Endodermal cell (in vitro differentiated cells): Measurements from ENCODE around the gene EPHA4. TPM values are rescaled to one million over a fixed set of nuclear protein-coding genes. Genes with fewer than 3 reads are reported as not detected.
A peak's percentile ranks its signal among the peaks of the same experiment; 100 is the strongest.

Experiments used
- DNase-seq: peaks from one replicate; pipeline ENCODE4 v3.0.0-alpha.2; 2017
- H3K27ac ChIP-seq: 2 replicates; pipeline ENCODE4 v1.5.1; 2013; ENCODE audit warnings: mild to moderate bottlenecking, low read depth, low read length, moderate library complexity
- H3K27me3 ChIP-seq: 2 replicates; pipeline ENCODE4 v1.6.1; 2013; ENCODE audit warnings: mild to moderate bottlenecking, low read length, moderate library complexity; ENCODE audit not compliant: insufficient read depth, control insufficient read depth, poor library complexity, severe bottlenecking
- H3K36me3 ChIP-seq: 2 replicates; pipeline ENCODE4 v1.7.0; 2013; ENCODE audit warnings: mild to moderate bottlenecking, low read length, moderate library complexity; ENCODE audit not compliant: control insufficient read depth, insufficient read depth
- H3K4me1 ChIP-seq: one replicate; pipeline ENCODE4 v1.7.0; 2013; ENCODE audit warnings: low read length; ENCODE audit not compliant: control insufficient read depth, insufficient read depth
- H3K4me3 ChIP-seq: 2 replicates; pipeline ENCODE4 v1.5.1; 2013; ENCODE audit warnings: mild to moderate bottlenecking, low read length, moderate library complexity
- H3K9ac ChIP-seq: 2 replicates; pipeline ENCODE4 v1.6.1; 2013; ENCODE audit warnings: mild to moderate bottlenecking, low read length, moderate library complexity; ENCODE audit not compliant: poor library complexity, severe bottlenecking; ENCODE audit errors: extremely low read depth
- H3K9me3 ChIP-seq: 2 replicates; pipeline ENCODE4 v1.6.1; 2013; ENCODE audit warnings: mild to moderate bottlenecking, low read length, moderate library complexity; ENCODE audit not compliant: control insufficient read depth
- H3K27ac Mint-ChIP-seq: 2 replicates; pipeline ENCODE4 v1.8.0; 2020; ENCODE audit warnings: mixed read lengths
- H3K27me3 Mint-ChIP-seq: 2 replicates; pipeline ENCODE4 v1.8.0; 2021; ENCODE audit warnings: mild to moderate bottlenecking, mixed read lengths; ENCODE audit not compliant: insufficient read depth
- H3K36me3 Mint-ChIP-seq: 2 replicates; pipeline ENCODE4 v1.8.0; 2020; ENCODE audit warnings: low read depth, mixed read lengths
- H3K4me1 Mint-ChIP-seq: 2 replicates; pipeline ENCODE4 v1.8.0; 2020; ENCODE audit warnings: mixed read lengths
- H3K4me3 Mint-ChIP-seq: 2 replicates; pipeline ENCODE4 v1.8.0; 2020; ENCODE audit warnings: mild to moderate bottlenecking, moderate library complexity, mixed read lengths
- H3K9me3 Mint-ChIP-seq: 2 replicates; pipeline ENCODE4 v1.8.0; 2020; ENCODE audit warnings: mild to moderate bottlenecking, mixed read lengths
- WGBS, 2 experiments: methylation state at CpG; one replicate each; pipeline versions ENCODE4 v1.1.5 to v1.1.7; 2013; ENCODE audit warnings: missing lambda C conversion rate in 2 of 2, mixed read lengths in 1 of 2; ENCODE audit not compliant: insufficient coverage in 1 of 2, insufficient read length in 1 of 2; 5-methylcytosine and 5-hydroxymethylcytosine counted together
- total RNA-seq, 2 donors: library from RNA; stranded (reverse); fragmentation: NEBNext Ultra II Directional in 1 of 2; extraction: Animal tissue kit (Norgen Biotek cat#: 25700) in 1 of 2; gene quantifications; 2 replicates in 1 of 2; 3 replicates in 1 of 2; pipeline ENCODE4 v1.2.1, GENCODE V29; 2021
- TF ChIP-seq, protein P1 (sequence below): fragments of 200-600 bp; sonication (generic); conservative IDR thresholded peaks from 2 replicates; pipeline ENCODE4 v1.5.0; 2021; ENCODE audit warnings: antibody characterized with exemption, mild to moderate bottlenecking

EPHA4 gene
- total RNA-seq, 2 donors from 2014 or later = 74.1 to 87.3 TPM

DNA sequence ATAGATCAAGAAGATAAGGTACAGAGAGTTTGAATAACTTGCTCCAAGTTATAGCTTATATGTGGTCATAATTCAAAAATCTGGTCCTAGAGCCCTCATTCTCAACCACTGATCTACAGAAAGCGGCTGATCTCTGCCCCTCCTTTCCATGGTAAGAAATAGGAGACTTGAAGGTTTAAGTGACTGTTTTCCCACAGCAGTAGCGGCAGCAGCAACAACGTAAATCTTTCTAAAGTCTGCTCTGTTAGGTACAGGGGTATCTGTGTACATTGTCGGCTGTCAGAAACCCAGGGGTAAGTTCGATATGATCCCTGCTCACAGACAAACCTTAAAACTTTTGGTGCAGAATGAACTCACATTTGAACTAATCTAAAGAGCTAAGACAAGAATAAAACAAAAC, 105.4 kb downstream of the EPHA4 start:
- no peaks in the 10 kb centered on the region for H3K9me3 ChIP-seq
- TF ChIP-seq, protein P1, sequence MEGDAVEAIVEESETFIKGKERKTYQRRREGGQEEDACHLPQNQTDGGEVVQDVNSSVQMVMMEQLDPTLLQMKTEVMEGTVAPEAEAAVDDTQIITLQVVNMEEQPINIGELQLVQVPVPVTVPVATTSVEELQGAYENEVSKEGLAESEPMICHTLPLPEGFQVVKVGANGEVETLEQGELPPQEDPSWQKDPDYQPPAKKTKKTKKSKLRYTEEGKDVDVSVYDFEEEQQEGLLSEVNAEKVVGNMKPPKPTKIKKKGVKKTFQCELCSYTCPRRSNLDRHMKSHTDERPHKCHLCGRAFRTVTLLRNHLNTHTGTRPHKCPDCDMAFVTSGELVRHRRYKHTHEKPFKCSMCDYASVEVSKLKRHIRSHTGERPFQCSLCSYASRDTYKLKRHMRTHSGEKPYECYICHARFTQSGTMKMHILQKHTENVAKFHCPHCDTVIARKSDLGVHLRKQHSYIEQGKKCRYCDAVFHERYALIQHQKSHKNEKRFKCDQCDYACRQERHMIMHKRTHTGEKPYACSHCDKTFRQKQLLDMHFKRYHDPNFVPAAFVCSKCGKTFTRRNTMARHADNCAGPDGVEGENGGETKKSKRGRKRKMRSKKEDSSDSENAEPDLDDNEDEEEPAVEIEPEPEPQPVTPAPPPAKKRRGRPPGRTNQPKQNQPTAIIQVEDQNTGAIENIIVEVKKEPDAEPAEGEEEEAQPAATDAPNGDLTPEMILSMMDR = no peak
- H3K4me1 ChIP-seq = peaks cover 11% of the 10 kb centered on the region
- no peak overlapping the region for H3K9ac ChIP-seq
- H3K27ac ChIP-seq = no peak overlapping the region
- H3K27me3 ChIP-seq = no peaks in the 10 kb centered on the region
- Mint-ChIP-seq H3K27ac (no peak overlapping the region), H3K36me3 (peaks cover 8% of the 10 kb centered on the region), H3K9me3 (no peaks in the 10 kb centered on the region), H3K27me3 (peaks cover 4% of the 10 kb centered on the region), H3K4me1 (peaks cover 52% of the 10 kb centered on the region), H3K4me3 (no peak overlapping the region)
- peaks cover 31% of the 10 kb centered on the region for H3K36me3 ChIP-seq
- peak overlapping the region; percentile 11 for H3K4me3 ChIP-seq
- 93 to 96% methylated on average over 4 to 5 of the region's 5 CpGs for WGBS, 2 experiments
- DNase-seq = no peak

DNA sequence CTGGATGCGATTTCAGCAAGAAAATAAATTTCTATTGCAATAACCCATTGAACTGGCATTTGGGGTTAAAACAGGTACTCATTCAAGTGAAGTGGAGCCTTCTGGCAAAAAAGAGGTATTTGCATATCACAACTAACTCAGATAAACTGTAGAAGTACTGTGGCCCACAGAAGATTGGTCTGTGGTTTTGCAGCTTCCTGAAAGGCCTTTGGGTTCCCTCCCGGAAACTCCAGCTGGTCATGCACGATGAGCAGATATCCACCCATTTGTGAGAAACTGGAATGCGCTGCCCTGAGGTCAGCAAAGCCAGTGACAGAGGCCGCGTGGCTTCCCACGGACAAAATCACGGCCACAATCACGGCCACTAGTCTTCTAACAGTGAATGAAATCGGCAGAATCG, 106.3 kb downstream of the EPHA4 start:
- no peak overlapping the region for H3K27ac Mint-ChIP-seq
- H3K36me3 ChIP-seq = peaks cover 24% of the 10 kb centered on the region
- no peak overlapping the region for H3K9ac ChIP-seq
- H3K4me3 ChIP-seq = no peak overlapping the region
- no peak overlapping the region for H3K4me3 Mint-ChIP-seq
- peaks cover 8% of the 10 kb centered on the region for H3K36me3 Mint-ChIP-seq
- H3K27ac ChIP-seq = no peak overlapping the region
- H3K9me3 ChIP-seq = no peaks in the 10 kb centered on the region
- peaks cover 4% of the 10 kb centered on the region for H3K27me3 Mint-ChIP-seq
- TF ChIP-seq, protein P1 = no peak
- peaks cover 50% of the 10 kb centered on the region for H3K4me1 Mint-ChIP-seq
- no peaks in the 10 kb centered on the region for H3K9me3 Mint-ChIP-seq
- 95 to 96% methylated on average over 10 to 11 of the region's 11 CpGs for WGBS, 2 experiments
- peaks cover 11% of the 10 kb centered on the region for H3K4me1 ChIP-seq
- no peaks in the 10 kb centered on the region for H3K27me3 ChIP-seq
- no peak for DNase-seq

DNA sequence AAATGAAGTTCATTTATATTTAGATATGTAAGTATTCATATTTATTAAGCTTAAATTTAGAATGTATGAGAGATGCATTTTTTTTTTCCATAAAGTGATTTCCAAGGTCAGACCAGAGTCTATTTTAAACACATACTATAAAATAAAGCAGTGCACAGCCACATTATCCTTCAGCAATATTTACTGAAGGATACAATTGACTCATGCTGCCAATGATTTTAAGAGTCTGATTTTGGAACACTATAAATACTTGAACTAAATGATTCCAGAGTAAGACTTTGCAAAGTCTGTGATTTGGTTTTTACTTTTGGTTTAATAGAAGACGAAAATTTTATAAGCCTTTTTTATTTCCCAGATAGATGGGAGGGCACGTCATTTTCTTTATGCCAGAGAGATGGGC, 107.1 kb downstream of the EPHA4 start:
- Mint-ChIP-seq H3K4me1 (peaks cover 51% of the 10 kb centered on the region), H3K36me3 (peaks cover 5% of the 10 kb centered on the region), H3K27ac (no peak overlapping the region), H3K4me3 (no peak overlapping the region), H3K27me3 (peaks cover 4% of the 10 kb centered on the region), H3K9me3 (no peaks in the 10 kb centered on the region)
- H3K4me1 ChIP-seq = peaks cover 11% of the 10 kb centered on the region
- H3K27ac ChIP-seq = no peak overlapping the region
- H3K9me3 ChIP-seq = no peaks in the 10 kb centered on the region
- H3K27me3 ChIP-seq = no peaks in the 10 kb centered on the region
- TF ChIP-seq, protein P1 = no peak
- 95 to 100% methylated on average over 2 of the region's 2 CpGs for WGBS, 2 experiments
- H3K36me3 ChIP-seq = peaks cover 18% of the 10 kb centered on the region
- no peak overlapping the region for H3K4me3 ChIP-seq
- DNase-seq = no peak
- no peak overlapping the region for H3K9ac ChIP-seq
